SK-N-SH treated with all-trans-retinoic acid at 6 μM for 48 hours (cell line): ENCODE measurements around the gene KIF21A.

ENCODE experiments used
- ATAC-seq: fragments of 200-7000 bp; cut with Tn5 transposase; 3 replicates; pipeline ENCODE4 v1.9.1; 2020; ENCODE audit warnings: mild to moderate bottlenecking, moderate library complexity
- ARNTL ChIP-seq: fragments of 450-650 bp; formaldehyde crosslinking; IDR thresholded peaks from 2 replicates; pipeline ENCODE4 v1.5.0; 2020; ENCODE audit warnings: low read depth, mild to moderate bottlenecking, moderate library complexity, borderline replicate concordance
- BACH2 ChIP-seq: fragments of 250-450 bp; sonication (Bioruptor Pico); IDR thresholded peaks from 2 replicates; pipeline ENCODE4 v1.9.0; 2021; ENCODE audit warnings: mild to moderate bottlenecking, borderline replicate concordance
- CREB5 ChIP-seq: fragments of 250-450 bp; sonication (Bioruptor Pico); IDR thresholded peaks from 2 replicates; pipeline ENCODE4 v1.5.1; 2020; ENCODE audit warnings: low read depth, mild to moderate bottlenecking, moderate library complexity
- CSDC2 ChIP-seq: fragments of 250-450 bp; sonication (Bioruptor Pico); IDR thresholded peaks from 2 replicates; pipeline ENCODE4 v1.5.0; 2020; ENCODE audit warnings: mild to moderate bottlenecking, moderate library complexity
- ESRRG ChIP-seq: fragments of 250-450 bp; sonication (Bioruptor Pico); IDR thresholded peaks from 2 replicates; pipeline ENCODE4 v1.6.1; 2021; ENCODE audit warnings: mild to moderate bottlenecking
- GLIS3 ChIP-seq: fragments of 250-450 bp; sonication (Bioruptor Pico); IDR thresholded peaks from 2 replicates; pipeline ENCODE4 v1.5.0; 2020; ENCODE audit warnings: mild to moderate bottlenecking, moderate library complexity
- ISL1 ChIP-seq: fragments of 250-450 bp; sonication (Bioruptor Pico); IDR thresholded peaks from 2 replicates; pipeline ENCODE4 v2.1.2; 2022; ENCODE audit warnings: mild to moderate bottlenecking, moderate library complexity
- OSR1 ChIP-seq: fragments of 250-450 bp; sonication (Bioruptor Pico); IDR thresholded peaks from 2 replicates; pipeline ENCODE4 v1.8.0; 2022; ENCODE audit warnings: moderate library complexity, mild to moderate bottlenecking, inconsistent platforms
- PPARA ChIP-seq: fragments of 250-450 bp; sonication (Bioruptor Pico); IDR thresholded peaks from 2 replicates; pipeline ENCODE4 v1.5.0; 2020; ENCODE audit warnings: mild to moderate bottlenecking, borderline replicate concordance
- RARB ChIP-seq: fragments of 250-450 bp; sonication (Bioruptor Pico); IDR thresholded peaks from 2 replicates; pipeline ENCODE4 v1.8.0; 2021; ENCODE audit warnings: mild to moderate bottlenecking, moderate library complexity
- SNAI2 ChIP-seq: fragments of 250-450 bp; sonication (Bioruptor Pico); IDR thresholded peaks from 2 replicates; pipeline ENCODE4 v1.5.0; 2020; ENCODE audit warnings: mild to moderate bottlenecking, moderate library complexity
- TCF4 ChIP-seq: fragments of 250-450 bp; sonication (Bioruptor Pico); IDR thresholded peaks from 2 replicates; pipeline ENCODE4 v1.8.0; 2021; ENCODE audit warnings: mild to moderate bottlenecking, moderate library complexity, borderline replicate concordance
- TOX ChIP-seq: fragments of 250-450 bp; sonication (Bioruptor Pico); IDR thresholded peaks from 2 replicates; pipeline ENCODE4 v1.8.0; 2021; ENCODE audit warnings: mild to moderate bottlenecking, moderate library complexity, borderline replicate concordance
- TSHZ2 ChIP-seq: fragments of 250-450 bp; sonication (Bioruptor Pico); IDR thresholded peaks from 2 replicates; pipeline ENCODE4 v1.5.0; 2020; ENCODE audit warnings: mild to moderate bottlenecking, moderate library complexity
- ZC3H10 ChIP-seq: fragments of 250-450 bp; sonication (Bioruptor Pico); IDR thresholded peaks from 2 replicates; pipeline ENCODE4 v1.5.1; 2021; ENCODE audit warnings: mild to moderate bottlenecking, moderate library complexity
- ZFP3 ChIP-seq: fragments of 250-450 bp; sonication (Bioruptor Pico); IDR thresholded peaks from 2 replicates; pipeline ENCODE4 v1.5.0; 2020; ENCODE audit warnings: mild to moderate bottlenecking, moderate library complexity
- ZFP30 ChIP-seq: fragments of 450-650 bp; formaldehyde crosslinking; IDR thresholded peaks from 2 replicates; pipeline ENCODE4 v1.5.0; 2022; ENCODE audit warnings: mild to moderate bottlenecking, moderate library complexity
- ZNF565 ChIP-seq: fragments of 450-650 bp; formaldehyde crosslinking; conservative IDR thresholded peaks from 2 replicates; pipeline ENCODE4 v1.5.0; 2020; ENCODE audit warnings: low read depth, mild to moderate bottlenecking, moderate library complexity
- ZNF70 ChIP-seq: fragments of 450-650 bp; formaldehyde crosslinking; IDR thresholded peaks from 2 replicates; pipeline ENCODE4 v1.5.0; 2020; ENCODE audit warnings: mild to moderate bottlenecking, moderate library complexity
- ZNF8 ChIP-seq: fragments of 450-650 bp; formaldehyde crosslinking; IDR thresholded peaks from 2 replicates; pipeline ENCODE4 v1.5.0; 2020; ENCODE audit warnings: mild to moderate bottlenecking, moderate library complexity
- TF ChIP-seq, protein P1 (sequence below): fragments of 250-450 bp; sonication (Bioruptor Pico); IDR thresholded peaks from 2 replicates; pipeline ENCODE4 v1.8.0; 2020; ENCODE audit warnings: mild to moderate bottlenecking, moderate library complexity, borderline replicate concordance
- TF ChIP-seq, protein P2 (sequence below): fragments of 250-450 bp; sonication (Bioruptor Pico); IDR thresholded peaks from 2 replicates; pipeline ENCODE4 v1.8.0; 2021; ENCODE audit warnings: low read depth, mild to moderate bottlenecking, moderate library complexity, borderline replicate concordance
- TF ChIP-seq, protein P3 (sequence below): fragments of 250-450 bp; sonication (Bioruptor Pico); IDR thresholded peaks from 2 replicates; pipeline ENCODE4 v1.5.1; 2021; ENCODE audit warnings: mild to moderate bottlenecking, moderate library complexity

Gene KIF21A

DNA sequence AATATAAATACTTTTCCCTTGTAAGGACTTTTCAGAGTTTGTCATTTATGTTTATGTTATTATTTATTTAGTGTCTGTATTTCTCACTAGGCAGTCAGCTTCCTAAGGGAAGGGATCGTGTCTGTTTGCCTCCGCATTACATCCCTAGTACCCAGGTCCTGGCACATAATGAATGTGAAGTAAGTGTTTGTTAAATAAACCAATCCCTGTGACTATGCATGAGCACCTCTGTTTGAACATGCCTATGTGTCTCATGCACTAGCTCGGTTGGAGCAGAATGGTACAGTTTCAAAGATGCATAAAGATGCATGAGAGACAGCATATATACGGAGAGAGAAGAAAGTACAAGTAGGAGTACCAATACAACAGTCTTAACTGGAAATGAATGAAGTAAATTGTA is 99.3 kb downstream of the KIF21A start:
- no peak for ATAC-seq
- TF ChIP-seq ISL1: no peak
- TF ChIP-seq GLIS3: no peak
- TF ChIP-seq ZFP30: no peak
- no peak for TF ChIP-seq ARNTL (CRISPR knock-in tag)
- TF ChIP-seq CREB5 (CRISPR knock-in tag): no peak
- TF ChIP-seq PPARA (CRISPR knock-in tag): no peak
- no peak for TF ChIP-seq ESRRG (CRISPR knock-in tag)
- no peak for TF ChIP-seq RARB (CRISPR knock-in tag)
- TF ChIP-seq, protein P1, sequence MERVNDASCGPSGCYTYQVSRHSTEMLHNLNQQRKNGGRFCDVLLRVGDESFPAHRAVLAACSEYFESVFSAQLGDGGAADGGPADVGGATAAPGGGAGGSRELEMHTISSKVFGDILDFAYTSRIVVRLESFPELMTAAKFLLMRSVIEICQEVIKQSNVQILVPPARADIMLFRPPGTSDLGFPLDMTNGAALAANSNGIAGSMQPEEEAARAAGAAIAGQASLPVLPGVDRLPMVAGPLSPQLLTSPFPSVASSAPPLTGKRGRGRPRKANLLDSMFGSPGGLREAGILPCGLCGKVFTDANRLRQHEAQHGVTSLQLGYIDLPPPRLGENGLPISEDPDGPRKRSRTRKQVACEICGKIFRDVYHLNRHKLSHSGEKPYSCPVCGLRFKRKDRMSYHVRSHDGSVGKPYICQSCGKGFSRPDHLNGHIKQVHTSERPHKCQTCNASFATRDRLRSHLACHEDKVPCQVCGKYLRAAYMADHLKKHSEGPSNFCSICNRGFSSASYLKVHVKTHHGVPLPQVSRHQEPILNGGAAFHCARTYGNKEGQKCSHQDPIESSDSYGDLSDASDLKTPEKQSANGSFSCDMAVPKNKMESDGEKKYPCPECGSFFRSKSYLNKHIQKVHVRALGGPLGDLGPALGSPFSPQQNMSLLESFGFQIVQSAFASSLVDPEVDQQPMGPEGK (CRISPR knock-in tag): no peak
- no peak for TF ChIP-seq TOX (CRISPR knock-in tag)
- TF ChIP-seq ZNF8 (CRISPR knock-in tag): no peak
- TF ChIP-seq ZFP3 (CRISPR knock-in tag): no peak
- TF ChIP-seq CSDC2 (CRISPR knock-in tag): no peak
- TF ChIP-seq, all 23 proteins: peak for 0

- TF ChIP-seq RARB (CRISPR knock-in tag) (no peak), ISL1 (no peak), PPARA (CRISPR knock-in tag) (no peak), OSR1 (CRISPR knock-in tag) (no peak), ZNF70 (CRISPR knock-in tag) (no peak)
- TF ChIP-seq, protein P2, sequence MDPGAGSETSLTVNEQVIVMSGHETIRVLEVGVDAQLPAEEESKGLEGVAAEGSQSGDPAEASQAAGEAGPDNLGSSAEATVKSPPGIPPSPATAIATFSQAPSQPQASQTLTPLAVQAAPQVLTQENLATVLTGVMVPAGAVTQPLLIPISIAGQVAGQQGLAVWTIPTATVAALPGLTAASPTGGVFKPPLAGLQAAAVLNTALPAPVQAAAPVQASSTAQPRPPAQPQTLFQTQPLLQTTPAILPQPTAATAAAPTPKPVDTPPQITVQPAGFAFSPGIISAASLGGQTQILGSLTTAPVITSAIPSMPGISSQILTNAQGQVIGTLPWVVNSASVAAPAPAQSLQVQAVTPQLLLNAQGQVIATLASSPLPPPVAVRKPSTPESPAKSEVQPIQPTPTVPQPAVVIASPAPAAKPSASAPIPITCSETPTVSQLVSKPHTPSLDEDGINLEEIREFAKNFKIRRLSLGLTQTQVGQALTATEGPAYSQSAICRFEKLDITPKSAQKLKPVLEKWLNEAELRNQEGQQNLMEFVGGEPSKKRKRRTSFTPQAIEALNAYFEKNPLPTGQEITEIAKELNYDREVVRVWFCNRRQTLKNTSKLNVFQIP: no peak
- ATAC-seq: no peak
Measured at GRCh38 chr12:39341761-39342160, 101.2 kb downstream of the KIF21A start.

DNA sequence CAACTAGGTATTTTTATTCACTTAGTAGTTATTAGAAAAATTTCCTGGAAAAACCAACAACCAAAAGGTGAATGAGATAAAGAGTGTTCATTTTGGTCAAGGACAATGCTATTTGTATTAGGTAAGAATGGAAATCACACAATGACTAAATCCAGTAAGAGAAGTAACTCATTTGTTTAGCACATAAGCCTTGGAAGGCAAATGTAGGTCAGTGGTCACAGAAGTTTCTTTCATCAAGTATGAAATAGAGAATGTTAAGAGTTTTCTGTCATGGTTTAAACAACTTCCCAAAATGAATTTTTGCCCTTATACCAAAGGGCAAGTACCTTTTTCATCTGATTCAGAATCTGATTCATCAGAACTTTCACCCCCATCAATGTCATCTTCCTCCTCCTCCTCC is 101.7 kb downstream of the KIF21A start:
- no peak for ATAC-seq
- no peak for TF ChIP-seq CSDC2 (CRISPR knock-in tag)
- TF ChIP-seq ESRRG (CRISPR knock-in tag): no peak
- TF ChIP-seq BACH2 (CRISPR knock-in tag): no peak
- TF ChIP-seq RARB (CRISPR knock-in tag): no peak
- no peak for TF ChIP-seq ZNF8 (CRISPR knock-in tag)
- no peak for TF ChIP-seq SNAI2 (CRISPR knock-in tag)
- TF ChIP-seq TCF4 (CRISPR knock-in tag): no peak
- no peak for TF ChIP-seq ZFP3 (CRISPR knock-in tag)
- no peak for TF ChIP-seq ZC3H10 (CRISPR knock-in tag)
- TF ChIP-seq OSR1 (CRISPR knock-in tag): no peak
- TF ChIP-seq ZNF565: no peak
- TF ChIP-seq ZNF70 (CRISPR knock-in tag): no peak
- TF ChIP-seq ARNTL (CRISPR knock-in tag): no peak

DNA sequence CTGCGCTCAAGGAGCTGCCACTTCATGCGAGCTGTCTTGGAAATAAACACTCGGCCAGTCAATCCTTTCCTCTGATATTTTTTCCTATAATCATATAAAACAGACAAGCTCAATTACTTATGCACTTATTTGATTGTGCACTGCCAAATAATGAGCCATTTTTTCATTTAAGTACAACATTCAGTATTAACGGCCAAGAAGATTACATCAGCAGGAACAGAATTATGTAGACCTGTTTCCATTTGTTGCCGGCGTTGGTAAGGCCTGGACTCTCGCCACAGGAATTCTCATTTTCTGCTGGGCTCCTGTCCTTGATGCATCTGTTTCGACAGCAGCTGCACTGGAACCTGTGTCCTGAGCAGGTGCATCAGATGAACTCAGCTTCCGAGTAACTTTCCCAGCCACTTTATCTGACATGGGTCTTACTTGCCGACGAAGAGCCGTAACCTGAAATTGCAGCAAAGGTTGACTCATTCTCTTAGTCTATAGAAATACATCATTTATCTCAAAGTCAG is 110.2 kb downstream of the KIF21A start:
- ATAC-seq: no peak
- peak; percentile 75 for TF ChIP-seq ISL1
- TF ChIP-seq TSHZ2 (CRISPR knock-in tag): peak; percentile 85
- TF ChIP-seq TCF4 (CRISPR knock-in tag): peak; percentile 61; the same call in 1 of the 2 replicates
- peak; percentile 82 for TF ChIP-seq SNAI2 (CRISPR knock-in tag)
- TF ChIP-seq, protein P3, sequence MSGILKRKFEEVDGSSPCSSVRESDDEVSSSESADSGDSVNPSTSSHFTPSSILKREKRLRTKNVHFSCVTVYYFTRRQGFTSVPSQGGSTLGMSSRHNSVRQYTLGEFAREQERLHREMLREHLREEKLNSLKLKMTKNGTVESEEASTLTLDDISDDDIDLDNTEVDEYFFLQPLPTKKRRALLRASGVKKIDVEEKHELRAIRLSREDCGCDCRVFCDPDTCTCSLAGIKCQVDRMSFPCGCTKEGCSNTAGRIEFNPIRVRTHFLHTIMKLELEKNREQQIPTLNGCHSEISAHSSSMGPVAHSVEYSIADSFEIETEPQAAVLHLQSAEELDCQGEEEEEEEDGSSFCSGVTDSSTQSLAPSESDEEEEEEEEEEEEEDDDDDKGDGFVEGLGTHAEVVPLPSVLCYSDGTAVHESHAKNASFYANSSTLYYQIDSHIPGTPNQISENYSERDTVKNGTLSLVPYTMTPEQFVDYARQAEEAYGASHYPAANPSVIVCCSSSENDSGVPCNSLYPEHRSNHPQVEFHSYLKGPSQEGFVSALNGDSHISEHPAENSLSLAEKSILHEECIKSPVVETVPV (CRISPR knock-in tag): 0 out of 2 replicates have a peak, but pooled peaks have one; percentile 40
- TF ChIP-seq ZNF70 (CRISPR knock-in tag): no peak
